GM19467 (cell line): ENCODE data around the gene TFEB.

Experiments used
- ATAC-seq: cut with Tn5 transposase; IDR thresholded peaks from one replicate; pipeline ENCODE4 v1.9.1; 2021; ENCODE audit warnings: mild to moderate bottlenecking, moderate library complexity; ENCODE audit not compliant: unreplicated experiment

Gene TFEB

DNA sequence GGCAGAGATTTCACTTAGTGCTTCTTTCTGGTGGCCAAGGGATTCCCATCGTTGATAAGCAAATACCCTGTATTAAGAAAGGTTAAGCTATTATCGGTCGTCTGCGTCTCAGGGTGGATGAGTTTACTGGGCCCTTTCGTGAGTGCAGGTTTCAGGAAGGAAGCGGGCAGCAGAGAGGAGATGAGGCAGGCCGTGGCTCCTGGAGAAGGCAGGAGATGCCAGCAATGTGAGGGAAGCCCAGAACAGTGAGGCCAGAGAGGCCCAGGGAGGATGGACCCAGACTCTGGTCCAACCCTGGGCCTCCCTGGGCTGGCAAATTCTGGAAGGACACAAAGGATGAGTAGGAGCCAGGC is 11.2 kb downstream of the TFEB start:
- no peak for ATAC-seq

DNA sequence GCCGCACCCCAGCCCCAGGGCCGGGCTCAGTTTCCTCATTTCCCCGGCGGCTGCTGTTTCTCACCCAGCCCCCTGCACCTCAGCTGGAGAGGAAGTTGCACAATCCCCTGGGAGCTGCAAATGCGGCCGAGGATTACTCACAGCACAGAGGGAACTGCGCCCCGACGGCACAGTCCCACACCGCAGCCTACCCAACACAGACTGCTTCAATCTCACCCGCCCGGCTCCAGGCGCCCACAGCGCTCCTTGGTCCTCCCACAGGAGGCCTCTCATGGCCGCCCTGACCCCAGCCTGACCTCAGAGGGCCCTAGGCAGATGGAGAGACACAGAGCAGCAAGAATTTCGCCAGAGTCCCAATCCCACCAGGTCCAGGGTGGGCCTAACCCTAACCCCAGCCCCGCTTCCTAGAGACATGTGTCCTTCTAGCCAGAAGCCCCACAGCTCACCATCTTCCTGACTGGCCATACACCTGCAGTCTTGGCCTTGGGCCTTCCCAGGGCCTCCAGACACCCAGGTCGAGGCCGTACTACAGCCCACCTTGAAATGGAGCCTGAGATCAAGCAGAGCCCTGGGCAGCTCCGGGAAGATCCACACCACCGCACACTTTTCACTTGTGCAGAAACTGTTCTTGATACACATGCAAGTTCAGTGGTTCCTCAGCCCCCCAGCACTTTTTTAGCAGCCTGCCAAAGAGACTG is 11.7 kb downstream of the TFEB start:
- peak; percentile 60 for ATAC-seq

DNA sequence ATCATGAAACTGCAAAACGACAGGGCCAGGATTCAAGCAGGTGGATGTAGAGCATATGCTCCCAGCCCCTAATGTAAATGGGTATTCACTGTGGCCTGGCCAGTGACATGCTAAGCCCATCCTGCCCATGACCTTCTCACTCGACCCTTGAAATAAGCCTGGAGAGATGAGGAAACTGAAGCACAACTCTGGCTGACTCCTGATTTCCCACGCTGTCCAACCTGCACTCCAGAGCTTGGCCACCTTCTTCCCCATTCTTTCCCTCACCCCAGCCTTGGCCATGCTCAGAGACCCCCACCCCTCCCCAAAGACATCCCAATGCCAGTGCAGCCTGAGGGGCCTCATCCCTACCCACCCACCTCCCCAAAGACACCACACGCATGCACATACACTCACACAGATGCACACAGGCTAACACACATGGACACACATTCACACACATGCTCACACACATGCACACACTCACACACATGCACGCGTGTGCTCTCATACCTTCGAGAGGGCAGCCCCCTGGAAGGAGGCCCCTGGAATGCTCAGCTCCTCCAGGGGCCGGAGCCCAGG is 12.4 kb downstream of the TFEB start:
- peak; percentile 12 for ATAC-seq

DNA sequence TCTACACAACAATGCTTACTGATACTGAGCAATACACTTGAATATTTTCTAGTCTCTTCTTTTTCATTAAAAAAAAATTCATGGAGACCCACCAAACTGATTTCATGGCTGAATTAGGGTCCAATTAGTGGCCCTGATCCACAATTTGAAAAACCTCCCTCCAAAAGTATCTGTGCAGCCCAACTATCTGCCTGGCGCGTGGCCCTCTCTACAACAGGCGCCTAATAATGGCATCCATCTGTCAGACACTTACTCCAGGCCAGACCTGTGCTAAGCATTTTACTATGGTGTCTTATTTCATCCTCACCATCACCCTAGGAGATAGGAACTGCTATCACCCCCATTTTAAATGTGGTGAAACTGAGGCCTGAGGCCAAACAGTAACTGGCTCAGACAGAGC is 14.0 kb downstream of the TFEB start:
- ATAC-seq: no peak

DNA sequence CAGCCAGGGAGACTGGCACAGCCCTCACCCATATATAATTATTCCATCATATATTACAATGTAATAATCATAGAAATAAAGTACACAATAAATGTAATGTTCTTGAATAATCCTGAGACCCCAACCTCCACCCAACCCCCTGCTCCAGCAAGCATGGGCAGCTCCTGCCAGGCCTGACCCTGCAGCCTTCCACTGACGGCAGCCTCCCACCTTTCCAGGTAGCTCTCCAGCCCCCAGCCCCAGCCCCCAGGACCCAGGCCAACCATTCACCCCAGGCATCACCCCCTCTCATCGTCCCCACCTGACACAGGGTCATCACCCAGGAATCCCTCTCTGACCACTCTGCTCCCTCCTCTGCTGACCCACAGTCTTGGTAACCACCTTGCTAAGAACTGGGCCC is 14.6 kb downstream of the TFEB start:
- no peak for ATAC-seq

DNA sequence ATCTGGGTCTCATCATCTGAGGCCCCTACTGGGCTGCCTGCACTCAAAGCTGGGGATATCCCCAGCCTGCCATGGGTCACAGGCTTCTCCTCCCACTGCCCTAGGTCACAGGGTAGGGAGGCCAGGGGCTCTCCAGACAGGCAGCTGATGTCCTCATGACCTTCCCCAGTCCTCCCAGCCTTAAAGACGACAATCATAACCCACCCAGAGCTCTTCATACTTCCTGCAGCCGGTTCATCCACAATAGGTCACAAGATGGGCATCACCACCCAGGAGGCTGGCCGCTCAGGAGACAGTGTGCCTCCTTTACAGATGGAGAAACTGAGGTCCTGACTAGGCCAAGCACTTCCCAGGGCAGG is 15.2 kb downstream of the TFEB start:
- ATAC-seq: no peak

DNA sequence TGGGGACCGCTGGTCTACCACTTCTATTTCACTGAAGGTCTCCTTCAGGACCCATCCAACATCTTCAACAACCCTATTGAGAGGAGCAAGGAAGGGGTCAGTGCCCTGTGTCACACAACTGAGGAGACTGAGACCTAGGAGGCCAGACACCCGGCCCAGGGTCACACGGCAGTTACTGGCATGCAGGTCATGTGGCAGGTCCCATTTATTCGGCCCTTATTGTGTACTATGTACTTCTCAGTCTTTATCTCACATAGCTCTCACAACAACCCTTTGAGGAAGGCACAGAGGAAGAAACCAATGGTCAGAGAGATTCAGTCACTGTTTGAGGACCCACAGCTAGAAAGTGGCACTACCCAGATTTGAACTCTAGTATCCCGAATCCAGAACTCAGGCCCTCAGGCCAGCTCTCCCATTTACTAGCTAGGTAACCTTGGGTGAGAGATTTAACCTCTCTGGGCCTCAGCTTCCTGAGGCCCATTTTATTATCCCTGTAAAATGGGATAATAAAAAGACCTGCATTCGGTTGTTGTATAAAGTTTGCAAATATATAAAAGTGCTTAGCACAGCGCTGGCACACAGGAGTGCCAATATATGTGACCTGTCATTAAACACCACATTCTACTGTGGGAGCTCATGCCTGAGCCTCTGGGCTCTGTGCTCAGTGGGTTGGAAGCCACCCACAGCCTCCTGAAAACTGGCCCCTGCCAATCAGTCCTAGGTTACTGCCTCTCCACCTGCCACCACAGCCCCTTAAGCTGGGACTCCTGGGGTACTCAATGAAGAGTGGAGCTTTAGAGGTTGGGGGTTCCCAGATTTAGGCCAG is 15.8 kb downstream of the TFEB start:
- no peak for ATAC-seq

DNA sequence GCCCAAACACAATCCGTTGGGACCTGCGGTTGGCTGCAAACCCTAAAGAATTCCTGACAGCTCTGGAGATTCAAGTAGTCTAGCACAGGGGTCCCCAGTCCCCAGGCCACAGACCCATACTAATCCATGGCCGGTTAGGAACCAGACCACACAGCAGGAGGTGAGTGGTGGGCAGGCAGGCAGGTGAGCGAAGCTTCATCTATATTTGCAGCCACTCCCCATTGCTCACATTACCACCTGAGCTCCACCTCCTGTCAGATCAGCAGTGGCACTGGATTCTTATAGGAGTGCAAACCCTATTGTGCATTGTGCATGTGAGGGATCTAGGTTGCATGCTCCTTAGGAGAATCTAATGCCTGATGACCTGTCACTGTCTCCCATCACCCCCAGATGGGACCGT is 16.6 kb downstream of the TFEB start:
- no peak for ATAC-seq

DNA sequence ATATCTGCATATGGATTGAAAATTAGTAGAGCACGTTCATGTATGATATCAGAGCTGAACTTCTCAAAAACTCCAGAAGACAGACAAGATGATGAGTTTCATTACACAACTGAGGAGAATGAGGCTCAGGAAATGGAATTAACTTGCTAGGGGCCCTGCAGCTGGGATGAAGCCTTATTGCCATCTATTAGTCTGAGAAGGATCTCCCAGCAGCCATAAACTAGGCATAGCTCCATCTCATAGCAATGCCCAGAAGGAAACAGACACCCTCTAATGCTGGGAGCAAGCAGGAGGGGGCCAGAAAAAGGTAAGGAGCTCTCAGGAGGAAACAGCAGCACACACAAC is 18.0 kb downstream of the TFEB start:
- ATAC-seq: no peak

DNA sequence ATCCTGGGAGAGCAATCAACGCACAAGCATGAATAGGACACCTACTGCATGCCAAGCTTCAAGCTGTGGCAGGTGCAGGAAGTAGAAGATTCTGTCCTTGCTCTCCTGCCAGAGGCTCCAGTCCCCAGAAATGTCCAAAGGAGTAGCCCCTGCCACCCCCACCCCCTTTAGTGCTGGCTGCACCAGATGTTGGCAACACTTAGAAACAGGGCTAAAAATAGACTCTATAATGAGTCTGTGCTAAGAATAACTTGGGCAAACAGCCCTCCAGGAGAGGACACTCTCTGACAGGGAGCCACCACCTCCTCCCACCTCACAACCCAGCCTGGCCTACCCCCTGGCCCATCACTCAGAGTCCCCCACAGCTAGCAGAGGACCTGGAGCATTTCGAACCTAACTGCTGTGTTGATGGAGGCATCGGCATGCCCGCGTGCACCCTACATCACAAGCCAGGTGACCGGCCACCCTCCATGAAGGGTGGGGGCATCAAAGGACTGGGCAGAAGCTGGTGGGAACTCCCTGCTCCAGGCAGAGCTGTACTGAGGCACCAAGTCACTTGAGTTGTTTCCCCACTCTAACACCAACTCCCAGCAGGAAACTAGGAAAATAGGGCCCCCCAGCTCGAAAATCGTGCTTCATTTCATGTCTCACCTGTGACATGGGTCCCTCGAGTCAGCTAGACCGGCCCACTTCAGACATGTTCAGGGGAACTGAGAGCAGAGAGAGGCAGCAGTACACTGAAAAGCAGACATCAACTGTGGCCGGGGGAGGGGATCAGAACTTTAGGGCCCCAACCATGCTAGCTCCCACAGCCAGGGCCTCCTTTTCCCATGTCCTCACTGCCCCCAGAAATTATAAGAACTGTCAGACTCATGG is 18.7 kb downstream of the TFEB start:
- ATAC-seq: no peak

DNA sequence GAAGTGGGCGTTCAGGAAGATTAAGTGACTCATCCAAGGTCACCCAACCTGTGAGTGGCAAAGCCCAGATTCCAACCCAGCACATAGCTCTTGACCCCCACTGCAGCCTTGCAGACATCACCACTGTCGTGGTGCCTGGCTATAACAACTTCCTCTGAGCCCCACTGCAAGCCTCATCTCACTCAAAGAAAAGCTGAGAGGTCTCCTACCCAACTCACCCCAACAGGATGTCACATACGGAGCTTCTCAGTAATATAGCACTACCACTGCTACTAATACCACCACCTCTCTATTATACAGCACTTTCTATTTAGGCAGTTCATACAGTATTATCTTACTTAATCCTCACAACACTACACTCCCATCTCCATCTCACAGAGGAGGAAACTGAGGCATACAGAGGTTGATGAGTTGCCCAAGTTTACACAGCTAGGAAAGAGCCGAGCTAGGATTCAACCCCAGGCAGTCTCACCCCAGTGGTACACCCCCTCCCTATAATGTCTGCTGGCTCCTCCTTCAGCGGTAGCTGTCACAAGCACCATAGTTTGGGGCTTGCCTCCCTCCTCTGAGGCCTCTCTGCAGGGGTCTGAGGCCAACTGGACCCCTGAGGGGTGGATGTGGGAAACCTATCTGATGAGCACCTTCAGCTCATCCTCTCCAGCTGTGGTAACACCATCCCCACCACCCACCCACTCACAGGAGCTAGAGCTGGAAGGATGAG is 19.5 kb downstream of the TFEB start:
- no peak for ATAC-seq

DNA sequence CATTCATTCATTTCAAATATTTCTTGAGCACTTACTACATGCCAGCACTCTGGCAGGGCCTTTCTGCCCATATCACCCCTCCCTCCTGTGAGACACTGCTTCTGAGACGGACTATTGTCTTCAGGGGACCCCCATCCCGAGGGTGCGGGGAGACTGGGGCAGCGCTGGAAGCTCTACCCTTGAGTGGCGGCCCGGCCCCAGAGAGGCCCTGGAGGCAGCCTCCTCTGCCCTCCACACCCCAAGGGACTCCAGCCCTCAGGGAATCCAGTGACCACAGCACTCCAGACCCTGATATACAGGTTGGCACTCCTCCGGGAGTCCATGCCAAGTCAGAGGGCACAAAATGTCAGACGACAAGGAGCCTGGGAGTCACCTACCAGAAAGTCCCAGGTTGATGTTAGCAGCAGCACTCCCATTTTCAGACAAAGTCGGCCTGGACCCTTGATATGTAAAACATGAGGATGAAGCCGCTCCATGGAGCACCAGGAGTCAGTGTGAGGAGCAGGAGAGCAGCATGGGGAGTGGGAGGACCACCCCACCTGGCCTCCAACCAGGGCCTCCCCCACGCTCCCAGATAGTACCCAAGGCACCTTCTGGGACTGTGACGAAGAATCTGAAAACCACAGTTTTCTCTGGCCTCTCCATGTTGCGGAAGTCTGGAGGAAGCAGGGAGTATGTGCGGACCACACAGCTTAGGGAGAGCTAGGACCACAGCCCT is 20.7 kb downstream of the TFEB start:
- ATAC-seq: no peak

DNA sequence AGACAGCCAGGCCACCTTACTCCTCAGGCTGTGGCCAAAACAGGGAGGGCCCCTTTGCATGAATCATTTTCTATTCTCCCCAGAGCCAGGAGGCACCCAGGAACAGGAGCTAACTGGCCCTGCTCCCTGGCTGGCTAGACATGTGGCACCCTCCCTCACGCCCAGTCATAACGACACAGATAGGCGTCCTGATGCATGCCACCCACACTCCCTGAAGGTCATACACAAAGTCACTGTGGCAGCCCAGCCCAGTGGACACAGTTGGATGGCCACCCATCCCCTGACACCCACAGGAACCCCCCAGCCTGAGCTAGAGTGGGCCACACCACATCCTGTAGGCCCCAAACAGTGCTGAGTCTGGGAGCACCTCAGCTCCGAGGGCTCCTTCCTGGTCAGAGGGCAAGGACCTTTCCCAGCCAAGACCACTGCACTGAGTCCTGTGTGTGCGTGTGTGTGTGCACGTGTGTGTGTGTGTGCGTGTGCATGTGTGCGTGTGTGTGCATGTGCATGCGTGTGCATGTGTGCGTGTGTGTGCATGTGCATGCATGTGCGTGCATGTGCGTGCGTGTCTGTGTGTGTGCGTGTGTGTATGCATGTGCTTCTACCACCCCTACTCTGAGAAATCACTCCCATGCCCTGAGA is 21.6 kb downstream of the TFEB start:
- ATAC-seq: no peak

DNA sequence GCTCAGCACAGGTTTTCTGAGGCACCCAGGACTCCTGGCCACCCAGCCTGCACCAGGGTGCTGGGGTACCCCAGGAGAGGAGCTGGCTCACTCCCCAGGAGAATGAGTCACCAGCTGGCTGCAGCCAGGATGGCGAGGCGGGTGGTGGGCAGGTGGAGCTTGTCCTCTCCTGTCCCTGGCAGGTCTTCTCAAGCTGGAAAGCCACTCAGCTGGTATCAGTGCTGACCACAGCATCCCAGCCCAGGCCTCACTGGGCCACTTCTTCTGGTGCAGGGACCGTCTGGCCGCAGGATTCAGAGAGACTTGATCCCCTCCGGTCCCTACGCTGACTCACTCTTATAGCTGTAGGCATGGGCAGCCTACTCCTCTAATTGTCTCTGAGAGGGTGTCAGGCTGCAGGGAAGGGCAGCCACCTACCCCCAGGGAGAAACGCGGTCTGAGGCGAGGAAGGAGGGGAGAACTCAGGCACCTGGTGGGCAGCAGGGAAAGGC is 22.2 kb downstream of the TFEB start:
- no peak for ATAC-seq

DNA sequence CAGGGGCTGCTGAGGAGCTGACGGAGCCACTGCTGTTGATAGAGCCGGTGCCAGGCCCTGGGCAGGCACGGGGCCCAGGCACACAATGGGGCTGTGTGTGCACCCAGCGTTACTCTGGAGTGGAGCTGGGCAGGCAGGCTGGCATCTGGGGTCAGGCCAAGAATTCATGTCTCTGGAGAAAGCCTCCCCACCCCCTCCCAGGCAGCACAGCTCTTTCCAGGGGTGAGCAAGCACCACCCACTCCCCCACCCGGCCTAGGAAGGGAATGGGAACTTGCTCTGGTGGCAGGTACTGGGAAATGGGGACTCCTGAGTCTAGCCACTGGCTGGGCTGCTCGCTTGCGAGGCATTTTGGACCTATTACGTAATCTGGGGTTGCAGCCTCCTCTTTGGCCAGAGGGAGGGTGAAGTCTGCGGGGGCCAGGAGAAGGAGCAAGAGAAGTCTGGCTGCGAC is 22.7 kb downstream of the TFEB start:
- ATAC-seq: no peak

DNA sequence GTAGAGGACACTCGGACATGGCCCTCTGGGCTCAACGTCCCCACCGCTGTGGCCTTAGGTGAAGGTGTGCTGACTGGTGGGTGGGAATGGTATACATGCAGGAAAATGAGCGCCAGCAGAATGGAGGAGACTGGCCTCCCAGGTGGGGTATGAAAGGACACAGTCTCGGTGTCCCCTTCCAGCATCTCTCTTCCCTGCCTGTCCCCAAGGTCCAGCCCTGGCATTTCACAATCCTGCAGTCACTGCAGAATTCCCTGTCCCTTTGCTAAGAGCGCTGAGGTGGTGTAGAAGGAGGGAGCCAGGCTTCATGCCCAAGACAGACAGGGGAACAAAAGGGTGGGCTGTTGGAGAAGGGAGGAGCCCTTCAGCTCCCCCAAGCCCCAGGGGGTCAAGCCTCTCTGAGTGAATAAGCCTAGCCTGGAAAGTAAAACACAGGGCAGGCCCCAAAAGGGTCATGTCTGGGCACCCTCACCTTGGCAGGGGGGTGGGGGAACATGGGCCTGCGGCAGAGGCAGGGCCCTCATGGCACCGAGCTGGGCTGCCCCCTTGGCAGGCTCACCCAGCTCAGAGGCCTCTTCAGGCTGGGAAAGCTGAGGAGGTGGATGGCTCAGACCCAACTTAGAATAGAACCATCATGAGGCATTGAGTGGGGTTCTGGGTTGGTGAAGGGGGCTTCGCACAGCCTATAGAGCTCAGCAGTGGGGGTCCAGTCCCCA is 23.9 kb downstream of the TFEB start:
- no peak for ATAC-seq

DNA sequence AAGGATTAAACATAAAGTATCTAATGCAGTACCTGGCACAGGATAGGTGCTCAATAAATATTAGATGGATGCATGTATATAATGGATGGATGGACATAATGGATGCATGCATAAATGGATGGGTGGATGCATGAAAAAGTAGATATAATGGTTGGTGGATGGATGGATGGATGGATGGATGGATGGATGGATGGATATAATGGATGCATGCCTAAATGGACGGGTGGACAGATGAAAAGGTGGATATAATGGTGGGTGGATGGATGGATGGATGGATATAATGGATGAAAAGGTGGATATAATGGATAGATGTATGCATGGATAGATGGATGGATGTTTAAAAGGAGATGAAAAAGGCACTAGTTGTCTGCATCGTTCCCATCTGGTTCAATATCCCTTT is 26.0 kb downstream of the TFEB start:
- no peak for ATAC-seq

DNA sequence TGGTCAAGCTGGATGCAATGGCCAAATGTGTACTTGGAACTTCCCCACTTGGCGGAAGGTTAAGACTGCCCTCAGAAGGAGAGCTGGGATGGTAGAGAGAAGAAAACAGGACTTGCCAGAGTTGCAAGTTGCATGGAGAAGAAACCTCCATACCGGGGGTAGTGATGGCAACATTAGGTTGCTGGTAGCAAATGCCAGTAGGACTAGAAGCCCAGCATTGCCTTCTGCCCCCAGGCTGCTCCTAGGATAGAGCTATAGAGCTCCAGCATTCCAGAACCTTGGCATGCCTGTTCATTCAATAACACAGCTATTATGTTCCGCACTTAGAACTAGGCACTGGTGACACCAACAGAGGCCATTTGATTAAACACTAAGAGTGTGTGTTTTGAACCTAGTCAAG is 26.6 kb downstream of the TFEB start:
- no peak for ATAC-seq
